Muscle layer of duodenum (tissue), 2 donors: ENCODE results near the gene PYGL.

ENCODE experiments used
- H3K27ac ChIP-seq: one replicate; pipeline ENCODE4 v1.7.0; 2013; ENCODE audit warnings: mild to moderate bottlenecking, low read length
- H3K27me3 ChIP-seq: one replicate; pipeline ENCODE4 v1.7.0; 2013; ENCODE audit warnings: low read depth, mild to moderate bottlenecking, control low read depth, low read length
- H3K36me3 ChIP-seq, 2 donors: one replicate each; pipeline ENCODE4 v1.7.0; 2013; ENCODE audit warnings: low read length in 2 of 2, control low read depth in 1 of 2, mild to moderate bottlenecking in 1 of 2; ENCODE audit not compliant: insufficient read depth in 2 of 2, control insufficient read depth in 1 of 2
- H3K4me1 ChIP-seq, 2 donors: one replicate each; pipeline ENCODE4 v1.7.0; 2013; ENCODE audit warnings: low read length in 2 of 2, mild to moderate bottlenecking in 2 of 2, control low read depth in 1 of 2, moderate library complexity in 1 of 2; ENCODE audit not compliant: insufficient read depth in 2 of 2, control insufficient read depth in 1 of 2
- H3K4me3 ChIP-seq, 2 donors: one replicate each; pipeline ENCODE4 v1.7.0; 2013; ENCODE audit warnings: low read length in 2 of 2, low read depth in 1 of 2, mild to moderate bottlenecking in 1 of 2
- H3K9me3 ChIP-seq, 2 donors: one replicate each; pipeline ENCODE4 v1.7.0; 2013; ENCODE audit warnings: low read length in 2 of 2, control low read depth in 1 of 2, mild to moderate bottlenecking in 1 of 2; ENCODE audit not compliant: control insufficient read depth in 1 of 2
- donor health status: healthy.

PYGL gene

DNA sequence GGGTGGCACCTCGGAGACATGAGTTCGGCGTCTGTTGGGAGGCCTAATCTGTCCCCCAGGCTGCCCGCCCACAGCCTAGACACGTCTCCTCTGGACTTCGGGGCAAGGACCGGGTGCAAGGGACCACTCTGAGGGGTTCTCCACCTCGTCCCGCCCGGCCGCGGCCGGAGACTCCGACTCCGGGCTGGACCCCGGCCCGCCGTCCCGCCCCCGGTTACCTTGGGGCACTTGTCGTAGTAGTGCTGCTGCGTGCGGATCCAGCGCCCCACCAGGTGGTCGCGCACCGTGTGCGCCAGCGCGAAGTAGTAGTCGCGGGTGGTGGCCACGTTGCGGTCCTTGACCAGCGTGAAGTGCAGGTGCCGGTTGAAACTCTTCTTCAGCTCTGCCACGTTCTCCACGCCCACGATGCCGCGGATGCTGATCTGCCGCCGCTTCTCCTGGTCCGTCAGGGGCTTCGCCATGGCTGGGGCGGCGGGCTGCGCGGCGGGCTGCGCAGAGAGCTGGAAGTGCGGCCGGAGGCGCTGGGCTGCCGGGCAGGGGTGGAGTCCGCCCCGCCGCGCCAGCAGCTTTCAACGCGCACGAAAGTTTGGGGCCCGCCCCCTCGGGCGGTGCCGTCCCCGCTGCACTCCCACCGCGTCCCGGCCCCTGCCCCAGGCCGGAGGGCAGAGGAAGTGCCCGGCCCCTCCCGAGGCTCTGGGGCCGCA is at the start of gene PYGL:
PYGL (minus strand) TSS at position 541 of the 704 bp plus-strand sequence; CDS start at position 461, 80 bp downstream.
- no peaks in the 10 kb centered on the region for H3K9me3 ChIP-seq
- H3K4me1 ChIP-seq = no peaks in the 10 kb centered on the region
- H3K27ac ChIP-seq = peak within 1 kb of the TSS; percentile 75
- H3K4me3 ChIP-seq = peak within 1 kb of the TSS; percentile 76 to 87
- no peaks in the 10 kb centered on the region for H3K36me3 ChIP-seq
- no peaks in the 10 kb centered on the region for H3K27me3 ChIP-seq

- no peaks in the 10 kb centered on the region for H3K4me1 ChIP-seq
- no peaks in the 10 kb centered on the region for H3K9me3 ChIP-seq
- no peaks in the 10 kb centered on the region for H3K27me3 ChIP-seq
- H3K27ac ChIP-seq = no peak overlapping the region
- no peak overlapping the region for H3K4me3 ChIP-seq
- H3K36me3 ChIP-seq = no peaks in the 10 kb centered on the region
These were observed 41.6 kb upstream of the PYGL start for GRCh38 chr14:50985859-50986331.

DNA sequence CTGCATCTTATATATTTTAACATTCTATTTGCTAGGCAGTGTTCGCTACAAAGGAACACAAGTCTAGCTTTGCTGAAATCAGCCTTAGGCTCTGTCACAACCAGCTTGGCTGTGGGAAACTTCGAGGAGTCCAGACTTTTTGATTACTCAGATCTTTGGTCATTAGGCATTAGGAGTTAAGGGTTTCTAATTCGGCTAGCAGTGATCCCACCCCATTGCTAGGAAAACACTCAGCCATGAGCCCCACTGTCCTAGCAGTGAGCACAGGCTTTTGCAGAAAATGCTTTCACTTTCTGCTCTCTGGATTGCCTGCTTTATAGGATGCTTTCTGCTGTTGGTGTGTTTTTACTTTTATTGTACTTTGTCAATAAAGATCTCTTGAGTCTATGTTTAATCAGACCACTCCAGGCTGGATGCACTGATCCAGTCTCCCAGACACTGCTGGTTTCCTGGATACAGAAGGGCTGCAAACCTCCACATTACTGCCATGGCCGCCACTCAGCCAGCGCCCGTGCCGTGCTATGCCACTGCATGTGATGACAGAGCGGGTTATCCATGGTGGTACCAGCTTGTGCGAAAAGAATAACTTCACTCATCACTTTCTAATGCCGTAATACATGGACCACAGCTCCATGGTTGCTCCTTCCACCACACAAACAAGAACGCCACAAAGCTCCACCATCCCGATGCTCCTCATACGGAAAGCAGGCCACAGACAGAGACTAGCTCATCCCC is 41.0 kb upstream of the PYGL start:
- no peak overlapping the region for H3K27ac ChIP-seq
- H3K36me3 ChIP-seq = no peaks in the 10 kb centered on the region
- H3K9me3 ChIP-seq = no peaks in the 10 kb centered on the region
- no peaks in the 10 kb centered on the region for H3K4me1 ChIP-seq
- no peak overlapping the region for H3K4me3 ChIP-seq
- no peaks in the 10 kb centered on the region for H3K27me3 ChIP-seq

- H3K27ac ChIP-seq = no peak overlapping the region
- no peaks in the 10 kb centered on the region for H3K4me1 ChIP-seq
- no peak overlapping the region for H3K4me3 ChIP-seq
- no peaks in the 10 kb centered on the region for H3K9me3 ChIP-seq
- H3K27me3 ChIP-seq = no peaks in the 10 kb centered on the region
- no peaks in the 10 kb centered on the region for H3K36me3 ChIP-seq
These were observed 39.9 kb upstream of the PYGL start for GRCh38 chr14:50984036-50984710.

DNA sequence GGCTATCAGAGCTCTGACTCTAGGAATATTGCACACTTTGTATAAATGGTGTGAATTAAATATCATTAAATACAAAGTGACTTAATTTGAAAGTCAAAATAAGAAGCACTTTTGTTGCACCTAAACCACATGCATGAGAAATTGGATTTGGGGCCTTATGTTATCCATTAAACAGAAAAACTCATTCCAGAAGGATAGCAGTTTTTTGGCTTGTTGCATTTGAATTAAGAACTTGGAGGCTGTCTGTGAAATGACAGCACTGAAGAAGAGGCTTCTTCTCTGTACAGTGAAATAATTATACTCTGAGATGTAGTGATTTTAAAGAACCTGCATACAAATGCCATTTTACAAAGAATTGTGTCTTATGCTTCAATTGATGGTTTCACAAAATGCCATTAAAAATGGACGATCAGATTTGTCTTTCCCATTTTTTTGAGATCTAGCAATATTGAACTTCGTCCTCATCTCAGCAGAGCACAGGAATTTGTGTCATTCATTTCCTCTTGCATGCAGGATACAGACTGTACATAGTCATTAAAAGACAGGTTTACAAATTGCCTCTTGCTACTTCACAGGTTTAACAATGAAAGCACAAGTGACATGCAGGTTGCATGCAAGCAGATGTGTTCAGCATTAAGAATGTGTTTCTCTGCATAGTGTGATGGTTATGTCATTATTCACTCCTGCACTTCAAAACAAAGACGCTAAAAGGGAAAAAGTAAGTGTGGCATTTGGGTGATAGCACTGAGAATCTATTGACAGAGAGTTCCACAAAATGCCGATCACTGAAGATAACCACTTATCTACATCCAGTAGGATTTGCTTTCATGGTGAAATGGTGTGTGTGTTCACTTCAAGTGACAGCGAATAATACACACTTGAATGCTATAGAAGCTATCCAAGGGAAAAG is 35.9 kb upstream of the PYGL start:
- Histone ChIP-seq H3K27me3 (no peaks in the 10 kb centered on the region), H3K36me3 (no peaks in the 10 kb centered on the region), H3K4me3 (no peak overlapping the region), H3K27ac (no peak overlapping the region), H3K9me3 (no peaks in the 10 kb centered on the region), H3K4me1 (no peaks in the 10 kb centered on the region)

DNA sequence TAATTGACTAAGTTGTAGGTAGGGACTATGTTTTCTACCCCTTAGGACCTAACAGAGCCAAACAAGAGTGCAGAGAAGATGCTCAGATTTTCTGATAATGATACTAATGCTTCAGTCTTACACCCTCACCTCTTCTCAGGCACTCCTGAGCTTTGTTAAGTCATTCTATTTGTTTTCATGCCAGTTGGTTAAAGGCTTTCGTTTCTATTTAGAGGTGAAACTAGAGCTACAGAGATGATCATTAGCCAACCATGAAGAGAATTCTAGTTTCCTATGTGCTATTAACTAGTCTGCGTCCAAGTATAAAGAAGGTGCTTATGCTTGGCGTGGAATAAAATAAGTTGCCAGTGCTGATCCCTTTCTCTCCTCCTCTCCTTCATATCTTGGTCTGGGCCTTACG is 34.6 kb upstream of the PYGL start:
- Histone ChIP-seq H3K4me1 (no peaks in the 10 kb centered on the region), H3K27ac (no peak overlapping the region), H3K36me3 (no peaks in the 10 kb centered on the region), H3K27me3 (no peaks in the 10 kb centered on the region), H3K9me3 (no peaks in the 10 kb centered on the region), H3K4me3 (no peak overlapping the region)

- Histone ChIP-seq H3K27ac (no peak overlapping the region), H3K9me3 (no peaks in the 10 kb centered on the region), H3K4me3 (no peak overlapping the region), H3K27me3 (no peaks in the 10 kb centered on the region), H3K4me1 (no peaks in the 10 kb centered on the region), H3K36me3 (no peaks in the 10 kb centered on the region)
These were observed 34.2 kb upstream of the PYGL start for GRCh38 chr14:50978529-50978871.

- H3K4me1 ChIP-seq = no peaks in the 10 kb centered on the region
- H3K27ac ChIP-seq = no peak overlapping the region
- no peaks in the 10 kb centered on the region for H3K27me3 ChIP-seq
- H3K9me3 ChIP-seq = no peaks in the 10 kb centered on the region
- H3K4me3 ChIP-seq = no peak overlapping the region
- no peaks in the 10 kb centered on the region for H3K36me3 ChIP-seq
These were observed 33.7 kb upstream of the PYGL start for GRCh38 chr14:50977863-50978528.

DNA sequence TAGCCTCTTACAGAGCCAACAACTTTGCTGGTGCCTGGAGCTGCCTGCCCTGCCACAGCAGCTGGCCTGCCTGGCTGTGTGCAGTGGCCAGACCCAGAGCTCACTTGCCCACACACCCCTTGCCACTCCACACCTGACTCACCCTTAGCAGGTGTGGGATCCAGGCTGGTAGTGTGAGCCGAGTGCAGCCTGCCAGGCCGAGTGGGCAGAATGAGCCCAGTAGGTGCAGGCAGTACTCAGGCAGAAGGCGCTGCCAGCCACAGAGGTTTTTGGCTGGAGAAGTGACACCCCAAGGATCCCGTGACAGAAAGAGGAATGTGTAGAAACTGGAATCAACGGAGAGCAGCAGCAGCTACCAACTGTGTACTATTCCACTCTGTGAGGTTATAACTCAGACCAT is 29.8 kb upstream of the PYGL start:
- no peak overlapping the region for H3K27ac ChIP-seq
- H3K4me1 ChIP-seq = no peaks in the 10 kb centered on the region
- no peaks in the 10 kb centered on the region for H3K36me3 ChIP-seq

DNA sequence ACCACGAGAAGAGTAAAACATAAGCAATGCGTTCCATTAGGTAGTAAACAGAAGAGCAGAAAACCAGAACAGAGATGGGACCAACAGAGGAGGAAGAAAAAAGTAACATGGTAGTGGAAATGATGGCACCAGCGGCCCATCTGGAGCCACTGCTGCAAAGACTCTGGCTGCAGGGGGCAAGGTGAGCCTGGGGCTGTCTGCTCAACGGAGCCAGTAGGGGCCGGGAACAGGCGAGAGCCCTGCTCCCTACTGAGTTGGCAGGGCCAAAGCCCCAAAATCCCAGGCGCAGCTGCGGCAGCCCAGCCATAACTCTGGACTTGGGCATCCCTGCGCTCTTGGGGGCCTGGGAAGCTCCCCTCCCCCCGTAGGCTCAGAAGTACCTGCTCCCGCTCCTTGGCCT is 28.5 kb upstream of the PYGL start:
- no peaks in the 10 kb centered on the region for H3K9me3 ChIP-seq
- H3K36me3 ChIP-seq = no peaks in the 10 kb centered on the region
- H3K27me3 ChIP-seq = no peaks in the 10 kb centered on the region
- H3K4me3 ChIP-seq = no peak overlapping the region
- H3K27ac ChIP-seq = no peak overlapping the region
- no peaks in the 10 kb centered on the region for H3K4me1 ChIP-seq

More for the DNA sequence above, 29.8 kb upstream of the PYGL start:
- H3K27me3 ChIP-seq = no peaks in the 10 kb centered on the region
- H3K4me3 ChIP-seq = no peak overlapping the region
- H3K9me3 ChIP-seq = no peaks in the 10 kb centered on the region
